ENCODE measurements around the gene CNTNAP2. TPM values are rescaled to one million over a fixed set of nuclear protein-coding genes. Genes with fewer than 3 reads are reported as not detected.

The CNTNAP2 gene
- total RNA-seq, 1 donor: 1.0 TPM

DNA sequence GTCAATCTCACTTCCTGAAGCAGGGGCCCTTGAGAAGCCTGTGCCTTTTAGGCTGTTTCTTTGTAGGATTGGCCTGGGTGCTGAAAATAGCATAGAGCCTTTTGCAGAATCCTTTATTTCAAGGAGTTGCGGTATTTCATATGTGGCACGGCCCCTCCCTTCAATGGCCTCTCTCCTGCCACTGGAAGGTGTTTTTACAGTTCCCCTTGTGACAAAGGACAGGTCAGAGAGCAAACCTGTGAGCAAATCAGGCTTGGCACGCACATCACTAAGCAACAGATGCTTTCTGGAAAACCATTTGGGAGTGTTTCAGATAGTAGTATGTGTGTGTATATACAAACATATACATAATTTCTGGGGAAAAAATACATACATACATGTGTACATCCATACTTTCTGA, 2085.4 kb downstream of the CNTNAP2 start:
- Histone ChIP-seq H3K27me3 (ENCODE audit: insufficient read depth, low read length) (no peaks in the 10 kb centered on the region), H3K4me1 (ENCODE audit: insufficient read depth, low read length) (no peaks in the 10 kb centered on the region), H3K4me3 (ENCODE audit: low read length) (no peak overlapping the region), H3K9me3 (ENCODE audit: low read depth, low read length) (no peaks in the 10 kb centered on the region)

DNA sequence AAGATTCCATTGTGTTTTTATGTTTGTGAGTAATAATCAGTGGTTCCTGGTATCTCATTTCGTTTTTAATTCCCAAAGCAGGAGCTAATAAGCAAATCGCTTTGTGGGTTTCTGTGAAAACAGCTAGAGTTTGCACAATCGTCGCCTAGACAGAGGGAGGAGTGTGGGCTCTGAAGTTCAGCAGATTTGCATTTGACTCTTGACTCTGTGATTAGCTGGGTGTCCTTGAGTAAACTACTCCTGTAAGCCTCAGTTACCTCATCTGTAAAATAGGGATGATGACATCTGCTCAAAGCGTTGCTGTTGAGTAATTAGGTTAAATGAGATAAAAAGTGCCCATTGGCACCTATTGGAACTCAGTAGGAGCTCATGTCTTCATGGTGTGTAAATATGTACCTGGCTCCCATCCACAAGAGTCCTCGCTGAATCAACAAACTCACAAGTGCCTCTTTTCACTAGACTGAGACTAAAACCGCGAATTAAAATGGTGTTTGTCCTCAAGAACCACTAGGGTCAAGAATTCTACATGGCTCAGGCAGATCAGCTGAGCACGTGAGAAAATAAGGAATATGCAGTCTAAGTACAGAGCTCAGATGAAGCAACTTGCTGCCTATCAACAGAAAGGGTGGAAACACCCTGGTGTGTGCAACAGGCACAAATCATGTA, 2088.2 kb downstream of the CNTNAP2 start:
- H3K27me3 ChIP-seq (ENCODE audit: insufficient read depth, low read length): no peaks in the 10 kb centered on the region
- H3K9me3 ChIP-seq (ENCODE audit: low read depth, low read length): no peaks in the 10 kb centered on the region
- H3K4me1 ChIP-seq (ENCODE audit: insufficient read depth, low read length): no peaks in the 10 kb centered on the region
- H3K4me3 ChIP-seq (ENCODE audit: low read length): no peak overlapping the region

DNA sequence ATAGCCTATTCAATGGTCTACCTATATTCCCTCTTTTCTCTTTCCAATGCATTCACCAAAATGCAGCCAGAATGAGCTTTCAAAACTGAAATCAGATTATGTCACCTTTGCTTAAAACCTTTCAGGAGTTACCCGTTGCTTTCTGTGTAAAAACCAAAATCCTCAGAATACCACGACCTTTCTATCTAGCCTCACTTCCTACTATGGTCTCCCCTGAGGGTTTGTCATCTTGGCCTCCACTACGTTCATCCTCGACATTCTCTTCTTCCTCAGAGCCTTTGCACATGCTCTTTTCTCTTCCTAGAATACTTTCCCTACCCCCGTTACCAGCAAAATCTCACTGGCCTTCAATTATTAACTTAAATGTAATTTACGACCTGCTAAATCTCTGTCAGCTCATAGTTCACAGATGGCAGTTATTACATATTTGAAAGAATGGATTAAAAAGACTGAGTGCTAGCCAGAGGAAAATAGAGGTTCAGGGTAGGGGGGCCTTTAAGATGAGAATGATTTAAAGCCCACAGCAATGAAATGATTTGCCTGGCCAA, 2093.1 kb downstream of the CNTNAP2 start:
- H3K9me3 ChIP-seq (ENCODE audit: low read depth, low read length): no peaks in the 10 kb centered on the region
- H3K4me3 ChIP-seq (ENCODE audit: low read length): no peak overlapping the region
- no peaks in the 10 kb centered on the region for H3K4me1 ChIP-seq (ENCODE audit: insufficient read depth, low read length)
- H3K27me3 ChIP-seq (ENCODE audit: insufficient read depth, low read length): no peaks in the 10 kb centered on the region

DNA sequence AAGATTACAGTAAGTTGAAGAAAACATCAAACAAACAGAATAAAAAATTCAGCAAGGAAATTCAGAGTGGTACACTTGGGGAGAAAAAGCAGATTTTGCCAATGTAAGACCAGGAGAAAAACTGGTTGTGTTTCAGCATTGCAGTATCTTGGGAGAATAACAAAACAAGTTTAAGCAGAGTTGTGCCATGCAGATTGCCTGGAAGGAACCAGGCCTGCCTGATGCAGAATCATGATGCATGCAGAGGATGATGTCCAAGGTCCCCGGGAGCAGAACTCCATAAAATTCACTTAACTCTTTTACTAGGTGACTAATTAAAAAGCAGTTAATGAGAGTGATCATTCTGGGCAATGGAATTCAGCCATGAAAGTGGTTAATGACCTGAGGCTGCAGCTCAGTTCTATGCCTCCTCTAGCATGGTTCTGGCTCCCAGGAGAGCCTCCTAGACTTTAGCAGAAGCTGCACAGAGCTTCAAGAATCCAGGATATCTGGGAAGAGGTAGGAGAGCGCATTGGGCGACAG, 2094.3 kb downstream of the CNTNAP2 start:
- H3K4me3 ChIP-seq (ENCODE audit: low read length): no peak overlapping the region
- no peaks in the 10 kb centered on the region for H3K27me3 ChIP-seq (ENCODE audit: insufficient read depth, low read length)
- H3K4me1 ChIP-seq (ENCODE audit: insufficient read depth, low read length): no peaks in the 10 kb centered on the region
- no peaks in the 10 kb centered on the region for H3K9me3 ChIP-seq (ENCODE audit: low read depth, low read length)

DNA sequence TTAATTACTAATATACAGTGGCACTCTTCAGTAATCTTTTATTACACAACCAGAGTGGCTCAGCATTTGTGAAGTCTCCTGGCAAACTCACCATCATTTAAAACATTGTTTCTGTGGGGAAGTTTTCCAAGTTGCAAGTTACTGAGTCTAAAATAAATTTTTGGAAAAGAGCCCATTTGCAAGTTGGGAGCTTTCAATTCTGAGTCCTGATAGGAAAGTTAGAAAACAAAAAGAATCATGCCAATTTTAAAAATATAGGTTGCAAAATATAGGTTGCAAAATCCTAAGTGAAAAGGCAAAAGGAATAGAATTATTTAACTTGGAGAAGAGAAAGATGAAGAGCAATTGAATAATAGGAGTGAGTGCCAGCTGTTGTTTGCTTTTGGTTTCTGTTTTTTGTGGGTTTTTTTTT, 2095.1 kb downstream of the CNTNAP2 start:
- no peaks in the 10 kb centered on the region for H3K27me3 ChIP-seq (ENCODE audit: insufficient read depth, low read length)
- no peaks in the 10 kb centered on the region for H3K9me3 ChIP-seq (ENCODE audit: low read depth, low read length)
- no peak overlapping the region for H3K4me3 ChIP-seq (ENCODE audit: low read length)
- no peaks in the 10 kb centered on the region for H3K4me1 ChIP-seq (ENCODE audit: insufficient read depth, low read length)

DNA sequence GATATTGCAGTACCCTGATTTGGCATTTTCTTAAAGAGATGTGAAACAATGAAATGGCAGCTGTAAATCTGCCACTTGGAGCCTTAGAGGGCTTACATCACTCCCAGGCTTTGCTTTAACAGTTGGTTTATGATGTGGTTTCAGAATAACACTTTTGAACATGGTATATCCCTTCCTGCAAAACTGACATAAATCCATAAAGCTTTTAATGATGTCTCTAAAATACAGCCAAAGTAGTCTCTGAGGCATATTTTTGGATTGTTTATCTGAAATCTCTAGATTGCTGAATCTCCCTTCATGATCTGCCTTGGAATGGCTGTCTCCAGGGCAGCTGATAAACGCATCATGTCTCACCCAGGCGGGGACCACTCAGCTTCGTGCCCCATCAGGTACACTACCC, 2096.1 kb downstream of the CNTNAP2 start:
- H3K9me3 ChIP-seq (ENCODE audit: low read depth, low read length): no peaks in the 10 kb centered on the region

DNA sequence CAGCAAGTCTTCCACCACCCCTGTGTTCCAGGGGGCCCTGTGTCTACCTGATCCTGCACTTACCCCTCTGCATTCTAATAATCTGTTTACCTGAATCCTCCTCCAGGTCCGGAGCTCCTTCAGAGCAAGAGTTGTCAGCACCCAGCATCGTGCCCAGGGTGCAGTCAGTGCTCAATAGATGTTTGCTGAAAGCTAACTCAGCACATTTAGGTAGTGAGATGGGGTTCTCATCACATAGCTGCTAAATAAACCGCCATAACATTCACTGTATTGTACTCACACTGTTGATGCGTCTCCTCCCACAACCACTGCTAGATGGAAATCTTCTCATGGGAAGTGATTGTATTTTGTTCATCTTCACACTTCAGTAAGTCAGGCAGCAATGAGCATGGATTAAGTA, 2097.5 kb downstream of the CNTNAP2 start:
- Histone ChIP-seq H3K4me1 (ENCODE audit: insufficient read depth, low read length) (no peaks in the 10 kb centered on the region), H3K4me3 (ENCODE audit: low read length) (no peak overlapping the region), H3K27me3 (ENCODE audit: insufficient read depth, low read length) (no peaks in the 10 kb centered on the region), H3K9me3 (ENCODE audit: low read depth, low read length) (no peaks in the 10 kb centered on the region)

More for the DNA sequence above, 2096.1 kb downstream of the CNTNAP2 start:
- H3K27me3 ChIP-seq (ENCODE audit: insufficient read depth, low read length): no peaks in the 10 kb centered on the region
- H3K4me3 ChIP-seq (ENCODE audit: low read length): no peak overlapping the region
- no peaks in the 10 kb centered on the region for H3K4me1 ChIP-seq (ENCODE audit: insufficient read depth, low read length)

DNA sequence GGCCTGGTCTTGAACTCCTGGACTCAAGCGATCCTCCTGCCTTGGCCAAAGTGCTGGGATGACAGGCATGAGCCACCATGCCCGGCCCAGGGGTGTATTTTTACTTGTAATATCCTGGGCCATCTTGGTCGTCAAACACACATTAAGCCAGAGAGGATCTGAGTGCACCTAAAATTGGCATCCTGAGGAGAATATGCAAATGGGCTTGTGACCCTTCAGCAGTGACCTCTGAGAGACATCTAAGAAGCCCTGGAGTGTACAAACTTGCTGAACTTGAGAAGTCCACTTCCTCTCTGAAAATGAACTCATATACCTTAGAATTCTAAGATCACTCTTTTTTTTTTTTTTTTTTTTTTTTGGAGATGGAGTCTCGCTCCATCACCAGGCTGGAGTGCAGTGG, 2102.0 kb downstream of the CNTNAP2 start:
- no peaks in the 10 kb centered on the region for H3K27me3 ChIP-seq (ENCODE audit: insufficient read depth, low read length)

DNA sequence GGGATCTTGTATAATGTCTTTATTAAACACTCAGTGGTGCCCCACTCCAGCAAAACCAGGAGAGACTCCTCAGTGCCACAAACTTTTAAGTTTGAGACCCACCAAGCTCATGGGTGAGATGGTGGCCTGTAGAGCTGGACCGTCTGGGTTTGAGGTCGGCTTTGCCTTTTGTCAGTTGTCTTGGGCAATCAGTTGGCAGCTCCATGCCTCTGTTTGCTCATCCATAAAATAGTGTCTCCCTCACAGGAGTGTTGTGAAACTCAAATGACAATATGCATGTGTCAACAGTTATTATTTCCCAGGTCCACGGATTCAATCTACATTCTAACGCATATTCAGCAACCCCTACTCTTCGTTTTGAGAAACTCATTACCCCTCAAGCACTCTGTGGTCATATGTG, 2106.1 kb downstream of the CNTNAP2 start:
- Histone ChIP-seq H3K9me3 (ENCODE audit: low read depth, low read length) (no peaks in the 10 kb centered on the region), H3K27me3 (ENCODE audit: insufficient read depth, low read length) (no peaks in the 10 kb centered on the region), H3K4me1 (ENCODE audit: insufficient read depth, low read length) (no peaks in the 10 kb centered on the region), H3K4me3 (ENCODE audit: low read length) (no peak overlapping the region)

More for the DNA sequence above, 2102.0 kb downstream of the CNTNAP2 start:
- no peaks in the 10 kb centered on the region for H3K4me1 ChIP-seq (ENCODE audit: insufficient read depth, low read length)
- H3K9me3 ChIP-seq (ENCODE audit: low read depth, low read length): no peaks in the 10 kb centered on the region
- H3K4me3 ChIP-seq (ENCODE audit: low read length): no peak overlapping the region

DNA sequence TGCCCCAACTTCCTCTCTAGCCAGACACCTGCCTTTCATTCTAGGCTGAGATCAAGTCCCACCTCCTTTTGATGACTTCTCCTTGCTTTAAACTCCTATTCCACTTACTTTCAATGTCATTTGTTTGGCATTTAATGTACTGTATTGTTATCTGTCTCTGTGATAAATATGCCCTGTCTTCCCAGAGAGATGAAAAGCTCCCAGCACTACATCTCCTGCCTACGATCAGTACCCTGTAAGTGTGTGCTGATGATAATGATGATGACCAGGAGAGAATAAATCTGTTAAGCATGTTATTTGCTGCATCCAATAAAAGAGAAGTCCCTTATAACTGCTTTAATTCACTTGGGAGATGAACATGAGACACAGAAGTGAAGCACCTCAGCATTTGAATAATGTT, 2106.6 kb downstream of the CNTNAP2 start:
- Histone ChIP-seq H3K4me3 (ENCODE audit: low read length) (no peak overlapping the region), H3K4me1 (ENCODE audit: insufficient read depth, low read length) (no peaks in the 10 kb centered on the region), H3K27me3 (ENCODE audit: insufficient read depth, low read length) (no peaks in the 10 kb centered on the region), H3K9me3 (ENCODE audit: low read depth, low read length) (no peaks in the 10 kb centered on the region)

DNA sequence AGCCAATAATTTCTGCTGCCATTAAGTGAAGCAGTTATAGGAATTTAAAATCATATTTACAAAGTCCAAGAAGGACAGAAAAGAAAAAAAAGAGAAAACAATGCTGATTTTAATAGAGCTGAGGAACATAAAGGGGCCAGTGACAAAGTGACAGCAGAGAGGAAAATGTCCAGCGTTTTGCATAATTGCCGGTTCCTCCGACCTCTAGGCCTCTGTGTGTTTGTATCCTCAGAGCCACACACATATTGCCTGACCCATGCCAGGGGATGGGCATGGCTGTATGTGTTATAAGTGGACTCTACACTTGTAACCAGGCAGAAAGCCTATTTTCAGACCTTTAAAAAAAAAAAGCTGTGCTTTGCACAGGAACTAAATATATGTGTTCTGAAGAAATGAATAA, 2107.1 kb downstream of the CNTNAP2 start:
- no peaks in the 10 kb centered on the region for H3K27me3 ChIP-seq (ENCODE audit: insufficient read depth, low read length)
- no peak overlapping the region for H3K4me3 ChIP-seq (ENCODE audit: low read length)
- H3K4me1 ChIP-seq (ENCODE audit: insufficient read depth, low read length): no peaks in the 10 kb centered on the region
- no peaks in the 10 kb centered on the region for H3K9me3 ChIP-seq (ENCODE audit: low read depth, low read length)

DNA sequence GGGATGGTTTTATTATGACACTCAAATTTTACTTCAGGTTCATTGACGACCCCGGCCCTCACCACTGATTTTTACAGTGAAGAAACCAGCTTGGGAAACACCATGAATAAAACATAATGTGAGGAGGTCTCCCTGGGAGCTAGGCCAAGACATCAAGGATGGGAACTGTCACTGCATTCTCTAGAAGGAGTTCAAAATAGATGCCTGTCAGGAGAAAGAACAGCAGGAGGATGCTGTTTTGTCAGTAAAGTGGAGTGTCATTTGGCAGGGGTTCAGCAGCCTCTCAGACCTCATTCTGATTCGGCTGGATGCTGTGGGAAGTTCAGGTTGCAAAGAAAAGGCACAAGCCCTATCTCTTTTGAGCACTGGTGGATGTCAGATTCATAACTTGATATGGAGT, 2113.7 kb downstream of the CNTNAP2 start:
- Histone ChIP-seq H3K9me3 (ENCODE audit: low read depth, low read length) (no peaks in the 10 kb centered on the region), H3K4me3 (ENCODE audit: low read length) (no peak overlapping the region), H3K27me3 (ENCODE audit: insufficient read depth, low read length) (no peaks in the 10 kb centered on the region), H3K4me1 (ENCODE audit: insufficient read depth, low read length) (no peaks in the 10 kb centered on the region)

DNA sequence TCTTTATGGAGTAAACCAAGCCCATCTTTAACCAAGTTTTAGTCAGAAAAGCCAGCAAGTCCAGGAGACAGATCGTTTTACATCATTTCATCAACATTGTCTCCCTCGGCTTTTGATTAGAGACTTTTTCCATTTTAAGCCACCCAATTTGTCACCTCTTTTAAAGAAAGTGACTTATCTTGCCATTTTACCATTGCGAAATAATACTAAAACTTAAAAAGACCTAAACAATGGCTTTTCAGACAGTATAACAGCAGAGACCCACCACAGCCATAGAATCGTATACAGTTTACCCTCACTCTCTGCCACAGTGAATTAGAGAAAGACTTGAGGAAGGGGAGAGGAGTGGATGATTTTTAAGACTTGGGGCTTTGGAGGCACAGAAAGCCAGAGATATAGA, 2114.3 kb downstream of the CNTNAP2 start:
- Histone ChIP-seq H3K9me3 (ENCODE audit: low read depth, low read length) (no peaks in the 10 kb centered on the region), H3K27me3 (ENCODE audit: insufficient read depth, low read length) (no peaks in the 10 kb centered on the region), H3K4me1 (ENCODE audit: insufficient read depth, low read length) (no peaks in the 10 kb centered on the region), H3K4me3 (ENCODE audit: low read length) (no peak overlapping the region)

DNA sequence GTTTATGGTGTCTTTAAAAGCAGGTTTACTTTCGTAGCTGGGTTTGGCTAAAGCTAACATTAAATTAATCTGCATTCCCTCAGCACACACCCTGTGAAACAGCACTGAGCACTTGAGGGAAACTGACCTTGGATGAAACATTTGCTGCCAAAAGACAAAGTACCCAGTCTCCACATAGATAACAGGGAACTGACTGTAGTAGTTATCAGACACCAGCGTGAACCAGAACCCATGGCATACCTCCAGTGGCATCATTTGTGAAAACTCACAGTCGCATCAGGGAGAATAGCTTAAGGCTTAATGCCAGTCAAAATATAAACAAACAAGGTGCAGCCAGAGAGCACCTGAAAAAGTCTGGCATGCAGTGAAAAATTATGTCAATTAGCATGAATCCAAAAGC, 2116.2 kb downstream of the CNTNAP2 start:
- H3K4me1 ChIP-seq (ENCODE audit: insufficient read depth, low read length): no peaks in the 10 kb centered on the region
- no peaks in the 10 kb centered on the region for H3K9me3 ChIP-seq (ENCODE audit: low read depth, low read length)
- H3K4me3 ChIP-seq (ENCODE audit: low read length): no peak overlapping the region
- H3K27me3 ChIP-seq (ENCODE audit: insufficient read depth, low read length): no peaks in the 10 kb centered on the region

DNA sequence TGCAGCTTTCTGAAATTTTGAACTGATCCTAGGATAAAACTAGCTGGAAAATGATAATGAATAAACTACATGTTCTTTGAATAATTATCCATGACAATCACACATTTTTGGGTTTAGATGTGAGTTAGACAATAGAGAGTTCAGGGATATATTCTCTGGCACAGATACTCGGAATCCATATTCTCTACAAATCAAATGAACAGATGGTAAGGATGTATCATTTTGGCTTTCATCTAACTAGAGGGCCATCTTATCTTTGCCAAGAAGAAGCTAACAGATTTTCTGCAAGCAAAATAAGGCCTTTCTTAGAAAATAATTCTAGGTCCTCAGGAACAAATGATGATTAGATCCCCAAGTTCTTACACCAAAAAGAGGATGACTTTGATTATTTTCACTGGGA, 2118.1 kb downstream of the CNTNAP2 start:
- H3K9me3 ChIP-seq (ENCODE audit: low read depth, low read length): no peaks in the 10 kb centered on the region
- H3K4me3 ChIP-seq (ENCODE audit: low read length): no peak overlapping the region
- no peaks in the 10 kb centered on the region for H3K4me1 ChIP-seq (ENCODE audit: insufficient read depth, low read length)
- H3K27me3 ChIP-seq (ENCODE audit: insufficient read depth, low read length): no peaks in the 10 kb centered on the region

DNA sequence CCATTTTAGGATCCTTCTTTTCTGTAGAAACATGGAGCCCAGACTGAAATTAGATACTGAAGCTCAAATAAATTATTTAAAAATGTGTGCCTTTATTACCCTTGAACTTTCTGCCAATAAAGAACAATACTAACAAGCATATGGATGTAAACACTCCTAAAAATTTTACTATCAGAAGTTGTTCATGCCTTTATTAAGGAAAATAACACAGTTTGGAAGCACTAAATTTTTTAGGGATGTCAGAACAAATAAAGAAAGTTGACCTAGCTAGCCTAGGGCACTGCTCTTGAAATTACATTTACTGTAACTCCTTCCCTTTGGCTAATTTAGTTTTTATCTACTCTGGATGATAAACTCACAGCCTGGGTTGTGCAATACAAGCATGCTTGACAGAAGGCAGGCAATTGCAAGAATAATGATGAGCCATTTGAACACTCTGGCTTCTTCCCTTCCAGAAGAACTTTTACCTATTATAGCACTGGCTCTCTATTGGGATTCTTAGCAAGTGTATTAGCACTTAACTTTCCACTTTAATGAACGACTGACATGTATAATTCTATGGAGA, 2122.2 kb downstream of the CNTNAP2 start:
- no peaks in the 10 kb centered on the region for H3K4me1 ChIP-seq (ENCODE audit: insufficient read depth, low read length)
- no peaks in the 10 kb centered on the region for H3K9me3 ChIP-seq (ENCODE audit: low read depth, low read length)

More for the DNA sequence above, 2122.2 kb downstream of the CNTNAP2 start:
- no peak overlapping the region for H3K4me3 ChIP-seq (ENCODE audit: low read length)
- H3K27me3 ChIP-seq (ENCODE audit: insufficient read depth, low read length): no peaks in the 10 kb centered on the region
